GM20000 (cell line): ENCODE data around the gene PSMD5.

Source experiments
- DNase-seq: peaks from one replicate; pipeline ENCODE4 v3.0.0; 2012; ENCODE audit warnings: low spot score
- CTCF ChIP-seq: IDR thresholded peaks from 2 replicates; pipeline ENCODE4 v1.5.1; 2012; ENCODE audit warnings: mild to moderate bottlenecking, control low read depth; ENCODE audit errors: extremely low read depth, missing control alignments

Gene PSMD5

GRCh38 chr9:120801441-120801840 lies 41.3 kb downstream of the PSMD5 start:
- TF ChIP-seq CTCF = no peak
- no peak for DNase-seq

GRCh38 chr9:120792898-120793765 lies 49.6 kb downstream of the PSMD5 start, which contains the start of gene FBXW2:
TSS of gene FBXW2 (minus strand) at chr9:120793416. CDS start at chr9:120788258, 5,158 bp downstream.
- no peak for TF ChIP-seq CTCF
- peak; percentile 93 for DNase-seq

GRCh38 chr9:120791161-120791560 lies 51.6 kb downstream of the PSMD5 start:
- no peak for DNase-seq
- TF ChIP-seq CTCF = no peak

- DNase-seq = no peak
These were observed 54.8 kb downstream of the PSMD5 start for GRCh38 chr9:120787933-120788332.

GRCh38 chr9:120783602-120784047 lies 59.1 kb downstream of the PSMD5 start:
- no peak for DNase-seq
- TF ChIP-seq CTCF = no peak

More at GRCh38 chr9:120787933-120788332, 54.8 kb downstream of the PSMD5 start:
- no peak for TF ChIP-seq CTCF

GRCh38 chr9:120781236-120781635 lies 61.5 kb downstream of the PSMD5 start:
- DNase-seq = no peak
- no peak for TF ChIP-seq CTCF

GRCh38 chr9:120780367-120780766 lies 62.4 kb downstream of the PSMD5 start:
- no peak for TF ChIP-seq CTCF
- no peak for DNase-seq
